ENCODE results near the gene KLHDC9. TPM values are rescaled to one million over a fixed set of nuclear protein-coding genes. Genes with fewer than 3 reads are reported as not detected.

KLHDC9 gene
- total and polyA plus RNA-seq, 2 donors (not counting 1 experiment from before 2014, with no cell fraction given), result 1.6 to 2.7 TPM

DNA sequence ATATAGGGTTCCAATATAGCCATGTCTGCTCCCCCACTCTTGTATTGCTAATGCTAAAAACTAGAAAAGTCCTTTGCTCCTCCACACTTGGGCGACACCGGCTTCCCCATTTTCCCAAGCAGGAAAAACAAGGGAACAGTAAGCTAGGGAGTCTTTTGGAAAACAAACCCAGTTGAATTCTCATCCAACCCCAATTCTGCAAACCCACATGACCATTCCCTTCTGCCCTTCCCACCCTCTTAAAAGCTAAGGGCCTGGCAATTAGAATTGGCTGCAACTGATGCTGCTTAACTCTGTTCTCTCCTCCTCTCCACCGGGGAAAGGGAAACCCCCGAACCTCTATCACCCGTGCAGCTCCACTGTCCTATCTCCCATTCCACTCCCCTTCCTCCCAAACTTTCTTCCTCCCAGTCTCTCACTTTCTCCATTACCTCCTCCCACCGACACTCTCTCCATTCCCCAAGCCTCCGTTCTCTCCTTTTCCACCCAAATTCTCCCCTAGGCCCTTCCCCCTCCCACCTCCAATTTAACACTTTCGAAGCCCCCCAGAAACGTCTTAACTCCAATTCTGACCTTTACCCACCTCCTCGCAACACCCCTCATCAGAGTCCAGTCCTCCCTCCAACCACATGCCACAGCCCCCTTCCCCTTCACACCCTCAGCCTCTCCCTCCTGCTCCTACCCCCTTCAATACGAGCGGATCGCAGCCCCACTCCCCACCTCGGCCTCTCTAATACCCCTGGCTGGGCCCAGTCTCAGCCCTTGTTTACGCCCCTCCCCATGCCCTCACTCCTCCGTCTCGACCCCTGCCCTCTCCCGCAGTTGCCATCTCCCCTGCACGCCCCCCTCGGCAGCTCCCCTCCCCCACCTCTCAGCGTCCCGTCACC, 33.6 kb downstream of the KLHDC9 start:
- WGBS (ENCODE audit: insufficient coverage), result under 1% methylated on average over 19 of the region's 22 CpGs

More for the DNA sequence above, 33.6 kb downstream of the KLHDC9 start:
- CTCF ChIA-PET, result interaction anchor here (0.8 to 10.0 kb wide), 9 partner anchors 14 to 141 kb away, joined by 3 to 82 read pairs (median 4); partner anchors contain the start of genes ARHGAP30, NIT1, PFDN2 and PPOX
- Histone ChIP-seq H3K79me2 (ENCODE audit: control insufficient read depth, insufficient read depth, low read length) (peaks cover 59% of the 10 kb centered on the region), H3K4me2 (replicated peaks; ENCODE audit: low read depth, low read length, poor library complexity, severe bottlenecking) (peak overlapping the region; percentile 98), H4K20me1 (ENCODE audit: control insufficient read depth, insufficient read depth, low read length, poor library complexity, severe bottlenecking) (no peaks in the 10 kb centered on the region), H3K4me1 (ENCODE audit: control insufficient read depth in 2 of 2, insufficient read depth in 2 of 2, low read length in 2 of 2) (peaks cover 18 to 27% of the 10 kb centered on the region in 2 donors), H3K36me3 (replicated peaks in 1 of 2; ENCODE audit: control extremely low read depth in 1 of 2, control insufficient read depth in 1 of 2, extremely low read depth in 1 of 2, insufficient read depth in 2 of 2, low read length in 1 of 2) (peaks cover 2 to 32% of the 10 kb centered on the region in 2 experiments), H2AFZ (ENCODE audit: insufficient read depth, low read depth, low read length, poor library complexity, severe bottlenecking) (peak overlapping the region; percentile 89), H3K27ac (ENCODE audit: low read length in 2 of 2) (peak overlapping the region; percentile 83 to 89), H3K9me3 (ENCODE audit: control extremely low read depth in 1 of 3, control insufficient read depth in 2 of 3, insufficient read depth in 1 of 3, low read length in 2 of 3) (no peaks in the 10 kb centered on the region), H3K9ac (ENCODE audit: low read length) (peak overlapping the region; percentile 82), H3K27me3 (replicated peaks in 1 of 4; ENCODE audit: control extremely low read depth in 1 of 4, control insufficient read depth in 3 of 4, insufficient read depth in 4 of 4, low read length in 3 of 4) (no peaks in the 10 kb centered on the region), H3K4me3 (ENCODE audit: control extremely low read depth in 1 of 5, extremely low read depth in 1 of 5, insufficient read depth in 1 of 5, low read depth in 2 of 5, low read length in 4 of 5) (peak overlapping the region; percentile 56 to 100 (median 86))
- Mint-ChIP-seq H3K9me3 (ENCODE audit: insufficient read depth) (no peaks in the 10 kb centered on the region), H3K4me1 (peaks cover 43% of the 10 kb centered on the region), H3K27ac (no peak overlapping the region), H3K4me3 (no peak overlapping the region), H3K27me3 (no peaks in the 10 kb centered on the region)
- intact Hi-C loops (cut with micrococcal nuclease), result loop anchor here (1.0 to 10.0 kb wide), 11 partner anchors 13 to 417 kb away; partner anchors contain the start of genes ARHGAP30, CD48, KLHDC9 and NDUFS2
- no peak for ATAC-seq (ENCODE audit: low read depth)
- POLR2A ChIA-PET, result interaction anchor here (0.5 to 2.3 kb wide), 7 partner anchors 14 to 113 kb away, joined by 3 to 12 read pairs (median 5); partner anchors contain the start of genes ARHGAP30, NIT1, PFDN2 and UFC1
- no peak for DNase-seq
- no peak for TF ChIP-seq CTCF (IDR thresholded peaks at IDR 0.05)
- no peak for TF ChIP-seq EZH2 (IDR thresholded peaks at IDR 0.05; ENCODE audit: borderline replicate concordance, insufficient read depth, low read depth, low read length, poor library complexity, severe bottlenecking)
